Dendritic cell treated with granulocyte-macrophage colony-stimulating factor and Interleukin-4, amounts not matched to agents 40 ng/mL and 50 ng/mL, for 4 days (primary cell): ENCODE results near the gene NELL2.

Source experiments
- H3K27ac Mint-ChIP-seq: one replicate; pipeline ENCODE4 v1.8.0; 2022; ENCODE audit warnings: mild to moderate bottlenecking, mixed read lengths
- H3K27me3 Mint-ChIP-seq: one replicate; pipeline ENCODE4 v1.8.0; 2022; ENCODE audit warnings: mild to moderate bottlenecking, mixed read lengths
- H3K36me3 Mint-ChIP-seq: one replicate; pipeline ENCODE4 v1.8.0; 2022; ENCODE audit warnings: low read depth, mixed read lengths
- H3K4me1 Mint-ChIP-seq: one replicate; pipeline ENCODE4 v1.8.0; 2022; ENCODE audit warnings: low read depth, mixed read lengths
- H3K4me3 Mint-ChIP-seq: one replicate; pipeline ENCODE4 v1.8.0; 2022; ENCODE audit warnings: mild to moderate bottlenecking, moderate library complexity, mixed read lengths
- H3K9me3 Mint-ChIP-seq: one replicate; pipeline ENCODE4 v1.8.0; 2022; ENCODE audit warnings: mixed read lengths
- intact Hi-C: fragments of 100-400 bp; cut with micrococcal nuclease; formaldehyde crosslinking; loops from one replicate; pipeline ENCODE4 v1.15.0; 2022

The NELL2 gene

DNA sequence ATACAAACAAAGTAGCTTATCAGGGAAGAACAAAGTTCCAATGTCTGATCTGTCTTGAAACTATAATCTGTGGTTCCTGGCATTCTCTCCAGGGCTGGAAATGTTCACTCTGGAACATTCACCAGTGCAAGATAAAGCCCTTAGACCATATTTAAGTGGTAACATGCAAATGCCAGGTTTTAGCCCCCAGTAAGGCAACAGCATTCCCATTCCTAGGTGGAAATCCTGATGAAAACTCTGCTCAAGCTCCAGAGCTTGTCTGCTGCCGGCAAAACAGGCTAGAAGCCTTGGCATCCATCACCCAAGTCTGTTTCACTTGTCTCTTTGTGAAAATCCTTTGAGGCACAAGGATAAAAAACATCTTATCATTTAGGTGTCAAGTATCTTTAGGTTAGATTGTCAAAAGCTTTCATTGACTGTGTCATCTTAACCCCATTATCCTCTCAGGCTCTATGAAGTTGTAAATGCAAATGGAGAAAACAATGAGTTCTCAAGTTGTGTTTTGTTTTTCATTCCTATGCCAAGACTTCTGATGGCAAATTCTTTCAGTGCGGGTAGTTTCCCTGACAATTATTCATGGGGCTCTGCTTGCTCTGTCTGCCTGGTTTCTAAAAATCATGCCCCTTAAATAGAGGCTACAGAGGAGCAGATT lies 344.7 kb downstream of the NELL2 start:
- H3K4me3 Mint-ChIP-seq = no peak overlapping the region

DNA sequence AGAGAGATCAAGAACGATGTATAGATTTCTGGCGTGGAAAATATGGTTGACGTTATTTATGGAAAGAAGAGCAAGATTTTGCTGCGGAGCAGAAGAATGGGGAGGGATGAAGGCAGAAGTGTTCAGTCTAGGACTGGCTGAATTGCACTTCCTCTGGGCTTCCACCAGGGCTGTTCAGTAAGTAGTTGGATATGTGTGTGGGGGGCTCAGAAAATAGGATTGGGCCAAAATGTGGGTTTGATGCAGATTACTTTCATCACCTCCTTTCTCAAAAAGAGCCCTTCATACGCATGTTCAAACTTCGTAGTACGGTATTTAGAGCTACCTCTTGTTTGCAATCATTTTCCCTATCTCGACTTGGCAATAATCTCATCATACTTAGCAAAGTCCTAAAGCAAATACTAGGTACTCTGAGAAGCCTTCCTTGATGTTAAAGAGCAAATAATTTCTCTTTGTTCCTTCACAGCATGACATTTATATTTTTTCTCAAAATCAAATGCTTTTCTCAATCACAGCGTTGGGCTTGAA lies 349.4 kb downstream of the NELL2 start:
- Mint-ChIP-seq H3K27ac (no peak overlapping the region), H3K4me1 (no peaks in the 10 kb centered on the region), H3K36me3 (no peaks in the 10 kb centered on the region), H3K4me3 (no peak overlapping the region), H3K9me3 (peaks cover 9% of the 10 kb centered on the region), H3K27me3 (no peaks in the 10 kb centered on the region)
- intact Hi-C loops = no loop called here

More for the DNA sequence above, 344.7 kb downstream of the NELL2 start:
- no peaks in the 10 kb centered on the region for H3K27me3 Mint-ChIP-seq
- H3K4me1 Mint-ChIP-seq = no peaks in the 10 kb centered on the region
- intact Hi-C loops = no loop called here
- no peaks in the 10 kb centered on the region for H3K36me3 Mint-ChIP-seq
- no peak overlapping the region for H3K27ac Mint-ChIP-seq
- peaks cover 4% of the 10 kb centered on the region for H3K9me3 Mint-ChIP-seq

DNA sequence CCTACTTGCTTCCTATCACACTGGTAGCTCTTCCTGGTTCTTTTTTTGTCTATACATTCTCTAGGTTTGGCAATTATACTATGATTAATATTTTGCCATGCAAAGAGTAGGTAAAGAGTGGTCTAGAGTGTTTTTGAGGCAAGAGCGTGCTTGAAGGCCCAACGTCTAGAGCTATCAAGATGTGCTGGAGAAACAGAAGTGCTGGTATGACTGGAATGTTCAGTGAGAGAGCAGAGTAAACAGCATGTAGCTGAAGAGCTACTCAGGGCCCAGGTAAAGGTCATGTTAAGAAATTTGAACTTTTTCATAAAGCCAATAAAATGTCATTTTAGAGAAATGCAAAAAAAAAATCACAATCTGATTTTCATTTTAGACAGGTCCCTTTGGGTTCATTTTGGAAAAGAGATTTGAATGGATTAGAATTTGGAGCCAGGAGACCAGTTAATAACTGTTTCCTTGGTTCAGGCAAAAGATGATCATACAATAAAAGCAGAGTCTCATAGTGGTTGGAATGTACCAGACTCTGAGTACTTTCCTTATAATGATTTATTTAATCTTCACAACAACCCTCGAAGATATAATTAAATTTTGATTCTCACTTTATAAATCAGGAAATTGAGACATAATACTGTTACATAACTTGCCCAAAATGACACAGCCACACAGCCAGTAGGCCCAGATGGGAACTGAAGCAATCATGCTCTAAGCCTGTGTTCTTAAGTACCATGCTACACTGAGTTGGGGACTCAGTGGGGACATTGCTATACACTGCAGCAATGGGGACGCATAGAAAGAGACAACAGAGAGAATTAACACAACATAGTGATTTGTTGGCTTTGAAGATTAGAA lies 350.1 kb downstream of the NELL2 start:
- no peak overlapping the region for H3K4me3 Mint-ChIP-seq
- no peaks in the 10 kb centered on the region for H3K4me1 Mint-ChIP-seq
- no peak overlapping the region for H3K27ac Mint-ChIP-seq
- H3K27me3 Mint-ChIP-seq = no peaks in the 10 kb centered on the region
- intact Hi-C loops = no loop called here
- no peaks in the 10 kb centered on the region for H3K36me3 Mint-ChIP-seq
- H3K9me3 Mint-ChIP-seq = peaks cover 9% of the 10 kb centered on the region

DNA sequence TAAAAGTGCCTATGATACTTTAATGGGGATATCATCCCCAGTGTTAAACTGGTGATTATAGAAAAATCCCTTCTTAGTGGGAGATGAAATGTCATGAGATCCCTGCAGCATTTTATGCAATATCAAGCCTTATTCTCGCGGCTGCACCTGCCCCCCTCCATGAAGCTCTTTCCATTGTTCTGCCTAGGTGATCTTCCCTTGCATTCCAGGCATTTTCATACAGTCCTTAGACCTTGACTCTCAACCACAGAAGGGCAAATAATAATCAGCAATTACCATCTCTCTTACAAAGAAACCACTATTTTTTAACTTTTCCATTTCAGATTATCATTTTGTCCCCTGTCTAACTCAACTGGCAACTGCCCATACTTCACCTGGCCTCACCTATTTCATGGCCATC lies 352.3 kb downstream of the NELL2 start:
- no peak overlapping the region for H3K27ac Mint-ChIP-seq
- no peaks in the 10 kb centered on the region for H3K36me3 Mint-ChIP-seq
- intact Hi-C loops = no loop called here
- H3K9me3 Mint-ChIP-seq = peaks cover 9% of the 10 kb centered on the region
- H3K4me1 Mint-ChIP-seq = no peaks in the 10 kb centered on the region
- H3K27me3 Mint-ChIP-seq = no peaks in the 10 kb centered on the region
- no peak overlapping the region for H3K4me3 Mint-ChIP-seq

DNA sequence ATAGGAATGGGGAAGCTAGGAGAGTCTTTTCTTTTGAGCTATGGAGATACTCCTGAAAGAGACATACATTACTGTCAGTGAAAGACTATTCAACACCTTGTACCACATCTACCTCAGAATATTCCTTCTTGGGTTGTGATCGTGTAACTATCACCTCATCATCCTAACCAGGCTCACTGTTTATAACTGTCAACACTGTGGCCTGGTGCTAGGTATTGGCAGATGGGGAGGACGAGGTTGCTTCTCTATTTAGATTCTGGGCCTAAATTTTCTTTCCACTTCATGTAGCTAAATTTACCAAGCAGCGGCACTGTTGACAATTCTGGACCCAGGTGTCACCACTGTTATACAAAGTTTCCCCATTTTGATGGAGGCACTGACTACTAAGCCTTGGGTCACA lies 354.4 kb downstream of the NELL2 start:
- H3K4me3 Mint-ChIP-seq = no peak overlapping the region
- peaks cover 7% of the 10 kb centered on the region for H3K9me3 Mint-ChIP-seq

DNA sequence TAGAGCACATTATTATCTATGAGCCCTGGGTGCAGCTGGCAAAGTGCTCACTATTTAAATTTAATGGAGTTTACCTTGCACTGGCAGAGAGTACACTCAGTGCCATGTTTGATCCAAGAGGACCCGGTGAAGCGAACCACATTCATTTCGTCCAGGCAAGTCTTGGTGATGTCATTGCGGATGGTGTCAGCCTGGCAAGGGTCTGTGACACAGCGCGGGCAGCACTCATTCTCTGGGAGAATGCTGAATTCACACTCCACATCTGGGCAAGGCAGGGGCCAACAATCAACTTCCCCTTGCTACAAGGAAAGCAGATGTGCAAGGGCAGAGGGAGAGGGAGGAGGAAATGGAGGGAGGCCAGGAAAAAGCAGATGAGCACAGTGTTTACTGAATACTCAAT lies 356.2 kb downstream of the NELL2 start:
- Mint-ChIP-seq H3K4me3 (no peak overlapping the region), H3K27me3 (no peaks in the 10 kb centered on the region), H3K36me3 (no peaks in the 10 kb centered on the region), H3K4me1 (no peaks in the 10 kb centered on the region), H3K27ac (no peak overlapping the region), H3K9me3 (no peaks in the 10 kb centered on the region)
- intact Hi-C loops = no loop called here

More for the DNA sequence above, 354.4 kb downstream of the NELL2 start:
- H3K27me3 Mint-ChIP-seq = no peaks in the 10 kb centered on the region
- intact Hi-C loops = no loop called here
- H3K36me3 Mint-ChIP-seq = no peaks in the 10 kb centered on the region
- no peak overlapping the region for H3K27ac Mint-ChIP-seq
- H3K4me1 Mint-ChIP-seq = no peaks in the 10 kb centered on the region

DNA sequence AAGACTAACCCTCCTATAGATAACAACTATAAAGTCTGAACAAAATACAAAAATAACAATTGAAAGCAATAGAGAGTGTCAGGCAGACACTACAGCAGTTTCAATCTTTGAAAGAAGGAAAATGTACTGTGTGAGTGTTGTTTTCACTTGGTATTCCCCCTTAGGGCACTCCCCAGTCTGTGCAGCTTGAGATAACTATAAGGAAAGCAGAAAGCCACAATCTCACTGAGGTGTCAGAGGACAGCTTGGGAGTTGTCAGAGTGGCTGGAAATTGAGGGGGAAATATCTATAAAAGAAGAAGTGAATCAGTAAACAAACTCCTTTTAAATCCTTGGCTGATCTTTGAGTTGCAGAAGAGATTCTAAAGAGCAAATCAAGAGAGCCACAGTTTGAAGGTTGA lies 364.8 kb downstream of the NELL2 start:
- Mint-ChIP-seq H3K4me3 (no peak overlapping the region), H3K27ac (no peak overlapping the region), H3K27me3 (no peaks in the 10 kb centered on the region), H3K9me3 (no peaks in the 10 kb centered on the region), H3K4me1 (no peaks in the 10 kb centered on the region), H3K36me3 (no peaks in the 10 kb centered on the region)
- intact Hi-C loops = loop anchor here (5.0 kb wide), 1 partner anchor 71 kb away; no protein-coding TSS in a partner anchor

DNA sequence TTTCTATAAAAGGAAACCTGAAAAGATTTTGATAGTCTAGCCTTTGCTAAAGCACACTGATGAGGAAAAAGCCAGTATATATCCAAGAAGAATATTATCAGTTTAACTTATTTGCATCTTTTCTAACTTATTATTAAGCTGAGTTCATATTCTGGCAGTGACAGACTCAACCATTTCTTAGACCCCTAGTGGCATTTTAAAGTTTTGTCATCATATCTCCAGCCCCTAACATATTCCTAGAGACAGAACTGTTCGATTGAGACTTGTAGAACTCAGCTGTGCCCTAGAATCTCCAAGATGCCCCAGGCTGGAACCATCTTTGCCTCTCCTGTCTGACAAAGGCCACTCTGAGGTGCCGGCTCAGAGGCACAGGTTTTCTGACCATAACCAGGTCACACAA lies 365.6 kb downstream of the NELL2 start:
- Mint-ChIP-seq H3K9me3 (no peaks in the 10 kb centered on the region), H3K27ac (no peak overlapping the region), H3K27me3 (no peaks in the 10 kb centered on the region), H3K4me1 (no peaks in the 10 kb centered on the region), H3K36me3 (no peaks in the 10 kb centered on the region), H3K4me3 (no peak overlapping the region)
- intact Hi-C loops = loop anchor here (5.0 kb wide), 1 partner anchor 72 kb away; no protein-coding TSS in a partner anchor

DNA sequence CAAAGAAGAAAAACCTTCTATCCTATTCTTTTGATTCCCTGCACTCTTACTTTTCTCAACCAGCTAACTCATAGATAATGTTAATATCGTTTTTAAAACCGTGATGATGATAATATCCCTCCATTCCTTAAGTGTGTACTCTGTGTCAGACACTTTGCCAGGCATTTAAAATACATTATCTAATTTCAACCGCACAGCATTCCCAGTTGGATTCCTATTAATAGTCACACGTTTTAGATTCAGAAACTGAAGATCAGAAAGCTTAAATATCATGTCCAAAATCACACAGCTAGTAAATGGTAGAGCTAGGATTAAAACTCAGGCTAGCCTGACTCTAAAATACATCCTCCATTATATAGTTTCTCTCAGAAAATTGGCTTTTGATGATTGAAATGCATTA lies 366.0 kb downstream of the NELL2 start:
- Mint-ChIP-seq H3K27ac (no peak overlapping the region), H3K9me3 (no peaks in the 10 kb centered on the region), H3K36me3 (no peaks in the 10 kb centered on the region), H3K27me3 (no peaks in the 10 kb centered on the region), H3K4me3 (no peak overlapping the region), H3K4me1 (no peaks in the 10 kb centered on the region)
- intact Hi-C loops = loop anchor here (5.0 kb wide), 1 partner anchor 72 kb away; no protein-coding TSS in a partner anchor

DNA sequence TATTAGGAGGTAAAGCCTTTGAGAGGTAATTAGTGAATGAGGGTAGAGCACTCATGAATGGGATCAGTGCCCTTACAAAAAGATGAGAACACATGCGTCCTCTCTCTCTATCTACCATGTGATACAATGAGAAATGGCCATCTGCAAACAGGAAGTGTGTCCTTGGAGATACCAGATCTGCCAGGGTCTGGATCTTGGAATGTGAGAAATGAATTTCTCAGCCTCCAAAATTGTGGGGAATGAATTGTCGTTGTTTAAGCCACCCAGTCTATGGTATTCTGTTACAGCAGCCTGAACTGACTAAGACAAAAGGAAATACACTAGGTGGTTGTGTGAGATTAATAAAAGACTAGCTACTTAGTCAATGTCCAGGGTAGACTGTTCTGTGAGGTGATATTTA lies 366.6 kb downstream of the NELL2 start:
- H3K9me3 Mint-ChIP-seq = peaks cover 6% of the 10 kb centered on the region
- intact Hi-C loops = no loop called here
- no peak overlapping the region for H3K27ac Mint-ChIP-seq
- H3K36me3 Mint-ChIP-seq = no peaks in the 10 kb centered on the region
- H3K27me3 Mint-ChIP-seq = no peaks in the 10 kb centered on the region
- H3K4me3 Mint-ChIP-seq = no peak overlapping the region
- H3K4me1 Mint-ChIP-seq = no peaks in the 10 kb centered on the region

DNA sequence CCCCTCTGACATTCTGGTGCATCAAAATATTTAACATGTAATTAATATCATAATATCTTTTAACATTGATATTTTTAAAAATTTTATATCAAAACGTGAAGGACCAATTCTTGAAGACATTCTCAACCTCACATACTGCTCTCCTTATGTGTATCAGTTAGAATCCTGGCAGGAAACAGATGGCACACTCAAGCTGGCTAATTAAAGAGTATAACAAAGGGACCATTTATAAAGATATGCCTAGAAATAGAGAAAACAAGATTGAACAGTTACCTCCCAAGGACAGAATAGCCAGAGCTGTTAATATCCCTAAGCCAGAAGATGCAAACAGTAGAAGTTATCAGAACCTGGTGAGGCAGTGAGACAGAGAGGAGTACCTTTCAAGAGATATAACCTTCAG lies 368.7 kb downstream of the NELL2 start:
- intact Hi-C loops = no loop called here
- H3K4me3 Mint-ChIP-seq = no peak overlapping the region
- peaks cover 11% of the 10 kb centered on the region for H3K9me3 Mint-ChIP-seq
- H3K36me3 Mint-ChIP-seq = no peaks in the 10 kb centered on the region
- H3K27me3 Mint-ChIP-seq = no peaks in the 10 kb centered on the region
- H3K4me1 Mint-ChIP-seq = no peaks in the 10 kb centered on the region
- no peak overlapping the region for H3K27ac Mint-ChIP-seq

DNA sequence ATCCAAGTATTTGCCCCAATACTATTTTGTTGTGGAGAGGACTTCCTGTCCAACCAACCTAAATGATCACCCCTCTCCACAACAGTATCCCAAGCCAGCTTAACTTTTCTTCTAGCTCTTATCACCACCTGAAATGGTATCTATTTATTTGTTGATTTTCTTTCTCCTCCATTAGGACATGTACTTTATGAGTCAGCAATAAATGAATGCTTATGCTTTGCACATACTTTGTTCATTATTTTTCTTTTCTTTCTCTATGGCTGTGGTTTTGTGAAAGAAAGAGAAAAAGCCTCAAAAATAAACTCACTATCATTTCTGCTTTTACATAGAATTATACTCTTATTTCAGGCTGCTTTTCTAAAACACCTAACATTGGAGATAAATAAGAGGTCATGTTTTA lies 371.3 kb downstream of the NELL2 start:
- intact Hi-C loops = no loop called here
- Mint-ChIP-seq H3K9me3 (peaks cover 28% of the 10 kb centered on the region), H3K4me1 (no peaks in the 10 kb centered on the region), H3K4me3 (no peak overlapping the region), H3K27ac (no peak overlapping the region), H3K36me3 (no peaks in the 10 kb centered on the region), H3K27me3 (no peaks in the 10 kb centered on the region)

DNA sequence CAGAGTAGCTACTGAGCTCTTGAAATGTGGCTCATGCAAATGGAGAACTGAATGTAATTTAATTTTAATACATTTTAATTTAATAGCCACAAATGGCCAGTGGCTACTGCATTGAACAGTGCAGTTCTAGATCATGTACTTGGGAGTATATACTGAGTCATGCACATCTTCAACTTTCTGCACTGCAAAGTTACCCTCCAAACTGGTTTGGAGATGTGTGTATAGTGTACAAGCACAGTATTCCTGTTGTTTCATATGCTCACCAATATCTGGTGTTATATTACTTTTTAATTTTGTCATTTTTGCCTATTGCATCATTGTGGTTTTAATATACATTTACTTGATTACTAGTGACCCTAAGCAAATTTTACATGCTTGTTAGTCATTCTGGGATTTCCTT lies 372.8 kb downstream of the NELL2 start:
- Mint-ChIP-seq H3K4me3 (no peak overlapping the region), H3K4me1 (no peaks in the 10 kb centered on the region), H3K27ac (no peak overlapping the region), H3K27me3 (no peaks in the 10 kb centered on the region), H3K9me3 (peaks cover 28% of the 10 kb centered on the region), H3K36me3 (no peaks in the 10 kb centered on the region)
- intact Hi-C loops = no loop called here

DNA sequence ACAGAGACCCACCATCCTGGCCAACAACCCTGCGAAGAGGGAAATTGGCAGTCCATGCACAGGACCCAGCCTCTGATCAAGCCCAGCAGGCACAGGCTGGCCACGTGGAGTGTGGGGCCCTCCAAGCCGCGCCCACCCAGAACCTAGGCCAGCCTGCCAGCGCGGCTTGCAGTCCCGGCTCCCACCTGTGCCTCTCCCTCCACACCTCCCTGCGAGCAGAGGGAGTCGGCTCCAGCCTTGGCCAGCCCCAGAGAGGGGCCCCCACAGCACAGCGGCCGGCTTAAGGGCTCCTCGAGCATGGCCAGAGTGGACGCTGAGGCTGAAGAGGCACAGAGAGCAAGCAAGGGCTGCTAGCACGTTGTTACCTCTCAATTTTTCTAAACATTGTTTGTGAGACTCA lies 373.4 kb downstream of the NELL2 start:
- intact Hi-C loops = no loop called here
- Mint-ChIP-seq H3K9me3 (peaks cover 28% of the 10 kb centered on the region), H3K4me1 (no peaks in the 10 kb centered on the region), H3K27ac (no peak overlapping the region), H3K4me3 (no peak overlapping the region), H3K36me3 (no peaks in the 10 kb centered on the region), H3K27me3 (no peaks in the 10 kb centered on the region)
